GM18502 (cell line): ENCODE data around the gene COL6A3.

Experiments
- ATAC-seq: cut with Tn5 transposase; IDR thresholded peaks from one replicate; pipeline ENCODE4 v1.9.1; 2021; ENCODE audit warnings: mild to moderate bottlenecking; ENCODE audit not compliant: unreplicated experiment, poor library complexity

Gene COL6A3

DNA sequence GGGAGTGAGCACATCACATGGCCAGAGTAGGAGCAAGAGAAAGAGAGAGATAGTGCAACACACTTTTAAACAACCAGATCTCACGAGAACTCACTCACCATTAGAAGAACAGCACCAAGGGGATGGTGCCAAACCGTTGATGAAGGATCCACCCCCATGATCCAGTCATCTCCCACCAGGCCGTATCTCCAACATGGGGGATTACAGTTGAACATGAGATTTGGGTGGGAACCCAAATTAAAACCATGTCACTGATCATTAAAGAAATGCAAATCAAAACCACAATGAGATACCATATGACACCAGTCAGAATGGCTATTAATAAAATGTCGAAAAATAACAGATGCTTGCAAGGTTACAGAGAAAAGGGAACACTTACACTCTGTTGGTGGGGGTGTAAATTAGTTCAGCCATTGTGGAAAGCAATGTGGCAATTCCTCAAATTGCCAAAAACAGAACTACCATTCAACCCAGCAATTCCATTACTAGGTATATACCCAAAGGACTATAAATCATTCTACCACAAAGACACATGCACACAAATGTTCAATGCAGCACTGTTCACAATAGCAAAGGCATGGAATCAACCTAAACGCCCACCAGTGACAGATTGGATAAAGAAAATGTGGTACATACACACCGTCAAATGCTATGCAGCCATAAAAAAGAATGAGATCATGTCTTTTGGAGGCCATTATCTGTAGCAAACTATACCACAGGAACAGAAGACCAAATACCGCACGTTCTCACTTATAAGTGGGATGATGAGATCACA, 137.1 kb downstream of the COL6A3 start:
- ATAC-seq = no peak
